OCI-LY1 (cell line): Measurements from ENCODE around the gene SH3BP4.

Source experiments
- EZH2 ChIP-seq: fragments of 200-600 bp; sonication (generic), shearing (Covaris generic); IDR thresholded peaks from 2 replicates; pipeline ENCODE4 v1.8.0; 2017; ENCODE audit warnings: borderline replicate concordance, mixed run types, mild to moderate bottlenecking, antibody characterized with exemption, low read length, moderate library complexity, mixed read lengths
- TF ChIP-seq, protein P1 (sequence below): fragments of 200-600 bp; sonication (generic), shearing (Covaris generic); IDR thresholded peaks from 2 replicates; pipeline ENCODE4 v1.5.1; 2017; ENCODE audit warnings: mild to moderate bottlenecking, antibody characterized with exemption, low read length, moderate library complexity, mixed read lengths

DNA sequence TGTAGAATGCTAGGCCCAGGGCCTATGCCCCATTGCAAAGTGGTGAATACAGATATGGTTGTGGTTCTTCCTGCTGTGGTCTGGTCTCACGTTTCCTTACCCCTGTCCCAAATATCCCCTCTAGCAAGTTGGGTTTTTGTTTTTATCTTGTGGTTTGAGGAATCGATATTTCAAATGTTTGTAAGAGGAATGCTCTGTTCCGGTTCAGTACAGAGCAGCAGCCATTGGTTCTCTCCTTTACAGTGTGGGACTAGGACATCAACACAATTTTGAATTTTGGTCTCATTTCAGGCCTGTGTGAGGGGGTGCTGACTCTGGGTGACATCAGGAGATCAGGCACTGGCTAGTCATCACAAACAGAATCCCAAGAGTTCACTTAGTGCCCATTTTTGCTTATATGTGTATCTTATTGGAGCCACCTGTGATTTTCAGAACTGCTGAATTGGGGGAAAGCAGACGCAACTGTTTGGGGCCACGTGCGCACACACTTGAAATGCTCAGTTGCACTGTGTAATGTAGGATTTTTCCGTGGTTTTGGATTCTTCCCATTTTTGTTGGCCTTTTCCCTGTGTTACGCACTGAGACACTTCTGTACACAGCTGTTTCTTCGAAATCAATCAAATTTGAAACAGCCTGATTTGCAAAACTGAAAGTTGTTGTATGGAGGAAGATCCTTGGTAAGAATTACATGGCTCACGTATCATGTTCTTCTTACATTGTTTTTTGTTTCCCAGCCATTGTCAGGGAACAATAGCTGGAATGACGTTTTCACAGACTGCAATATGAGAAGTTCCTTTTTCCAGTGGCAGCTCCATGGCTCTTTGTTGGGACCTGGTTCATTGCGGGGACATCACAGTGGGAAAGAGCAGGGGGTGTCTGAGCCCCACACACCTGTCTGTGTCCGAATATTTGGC is 8.6 kb downstream of the SH3BP4 start:
- TF ChIP-seq, protein P1, sequence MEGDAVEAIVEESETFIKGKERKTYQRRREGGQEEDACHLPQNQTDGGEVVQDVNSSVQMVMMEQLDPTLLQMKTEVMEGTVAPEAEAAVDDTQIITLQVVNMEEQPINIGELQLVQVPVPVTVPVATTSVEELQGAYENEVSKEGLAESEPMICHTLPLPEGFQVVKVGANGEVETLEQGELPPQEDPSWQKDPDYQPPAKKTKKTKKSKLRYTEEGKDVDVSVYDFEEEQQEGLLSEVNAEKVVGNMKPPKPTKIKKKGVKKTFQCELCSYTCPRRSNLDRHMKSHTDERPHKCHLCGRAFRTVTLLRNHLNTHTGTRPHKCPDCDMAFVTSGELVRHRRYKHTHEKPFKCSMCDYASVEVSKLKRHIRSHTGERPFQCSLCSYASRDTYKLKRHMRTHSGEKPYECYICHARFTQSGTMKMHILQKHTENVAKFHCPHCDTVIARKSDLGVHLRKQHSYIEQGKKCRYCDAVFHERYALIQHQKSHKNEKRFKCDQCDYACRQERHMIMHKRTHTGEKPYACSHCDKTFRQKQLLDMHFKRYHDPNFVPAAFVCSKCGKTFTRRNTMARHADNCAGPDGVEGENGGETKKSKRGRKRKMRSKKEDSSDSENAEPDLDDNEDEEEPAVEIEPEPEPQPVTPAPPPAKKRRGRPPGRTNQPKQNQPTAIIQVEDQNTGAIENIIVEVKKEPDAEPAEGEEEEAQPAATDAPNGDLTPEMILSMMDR: no peak
- no peak for TF ChIP-seq EZH2
